Activated CD8-positive, alpha-beta memory T cell treated with anti-CD3 and anti-CD28 coated beads, Interleukin-2, amount 50 U/mL, for 4 hours (primary cell): ENCODE data around the gene ODAM.
"Not testable (repeated sequence)": the region's sequence is repeated elsewhere in the genome, so short reads cannot be mapped to it uniquely, and the experiment has no call there.

Source experiments
- DNase-seq: peaks from one replicate; pipeline ENCODE4 v3.0.0-alpha.2; 2020

ODAM gene

GRCh38 chr4:70195425-70195824 lies at the start of gene ODAM:
Gene ODAM (plus strand): TSS chr4:70195725. CDS start chr4:70196544, 819 bp downstream.
- no peak for DNase-seq

GRCh38 chr4:70151271-70151670 lies 44.3 kb upstream of the ODAM start:
- DNase-seq = no peak

- no peak for DNase-seq
Observed at GRCh38 chr4:70152088-70152487, 43.4 kb upstream of the ODAM start.

- DNase-seq = no peak
Observed at GRCh38 chr4:70153937-70154336, 41.6 kb upstream of the ODAM start, which contains the start of gene PRR27. Gene PRR27 (plus strand): TSS chr4:70154237. CDS start chr4:70154376, 139 bp downstream.

GRCh38 chr4:70158576-70158975 lies 36.9 kb upstream of the ODAM start:
- no peak for DNase-seq

GRCh38 chr4:70177090-70177489 lies 18.4 kb upstream of the ODAM start:
- no peak for DNase-seq

- DNase-seq = no peak
Observed at GRCh38 chr4:70178075-70178660, 17.4 kb upstream of the ODAM start.

- no peak for DNase-seq
Observed at GRCh38 chr4:70179811-70180210, 15.7 kb upstream of the ODAM start.

- no peak for DNase-seq
Observed at GRCh38 chr4:70181864-70182263, 13.7 kb upstream of the ODAM start.

- DNase-seq = no peak
Observed at GRCh38 chr4:70182517-70183167, 12.9 kb upstream of the ODAM start.

- DNase-seq = no peak
Observed at GRCh38 chr4:70183168-70183939, 12.2 kb upstream of the ODAM start.

GRCh38 chr4:70183940-70184246 lies 11.6 kb upstream of the ODAM start:
- no peak for DNase-seq

GRCh38 chr4:70187216-70187615 lies 8.3 kb upstream of the ODAM start:
- no peak for DNase-seq

GRCh38 chr4:70190579-70190978 lies 4.9 kb upstream of the ODAM start:
- no peak for DNase-seq

GRCh38 chr4:70191647-70192046 lies 3.9 kb upstream of the ODAM start:
- no peak for DNase-seq

GRCh38 chr4:70192895-70193294 lies 2.6 kb upstream of the ODAM start:
- DNase-seq = no peak

- no peak for DNase-seq
Observed at GRCh38 chr4:70196857-70197256, 1.3 kb downstream of the ODAM start.

GRCh38 chr4:70197842-70198241 lies 2.3 kb downstream of the ODAM start:
- no peak for DNase-seq

GRCh38 chr4:70203601-70204000 lies 8.1 kb downstream of the ODAM start:
- no peak for DNase-seq

GRCh38 chr4:70212752-70213151 lies 17.2 kb downstream of the ODAM start:
- DNase-seq = not testable (repeated sequence)

GRCh38 chr4:70216109-70216508 lies 20.6 kb downstream of the ODAM start:
- not testable (repeated sequence) for DNase-seq

GRCh38 chr4:70216550-70216949 lies 21.0 kb downstream of the ODAM start:
- not testable (repeated sequence) for DNase-seq

GRCh38 chr4:70221389-70221788 lies 25.9 kb downstream of the ODAM start:
- not testable (repeated sequence) for DNase-seq

- DNase-seq = not testable (repeated sequence)
Observed at GRCh38 chr4:70221818-70222217, 26.3 kb downstream of the ODAM start.
